T-helper 1 cell treated with Interleukin-12 subunit alpha and Interleukin-12 subunit beta and Interleukin-4 antibody, amounts not matched to agents 30 μg/mL and 1 μg/mL, for 36 hours (primary cell): ENCODE data around the gene SH3RF3.

Source experiments
- H3K27ac Mint-ChIP-seq: one replicate; pipeline ENCODE4 v1.8.0; 2021; ENCODE audit warnings: mild to moderate bottlenecking, mixed read lengths
- H3K27me3 Mint-ChIP-seq: one replicate; pipeline ENCODE4 v1.8.0; 2021; ENCODE audit warnings: low read depth, mixed read lengths
- H3K36me3 Mint-ChIP-seq: one replicate; pipeline ENCODE4 v1.8.0; 2021; ENCODE audit warnings: low read depth, mixed read lengths
- H3K4me1 Mint-ChIP-seq: one replicate; pipeline ENCODE4 v1.8.0; 2021; ENCODE audit warnings: low read depth, mixed read lengths
- H3K4me3 Mint-ChIP-seq: one replicate; pipeline ENCODE4 v1.8.0; 2021; ENCODE audit warnings: mild to moderate bottlenecking, moderate library complexity, mixed read lengths
- H3K9me3 Mint-ChIP-seq: one replicate; pipeline ENCODE4 v1.8.0; 2021; ENCODE audit warnings: mixed read lengths

The SH3RF3 gene

GRCh38 chr2:109454765-109455394 is 325.9 kb downstream of the SH3RF3 start:
- peaks cover 6% of the 10 kb centered on the region for H3K4me1 Mint-ChIP-seq
- H3K27ac Mint-ChIP-seq: no peak overlapping the region
- no peaks in the 10 kb centered on the region for H3K36me3 Mint-ChIP-seq
- no peaks in the 10 kb centered on the region for H3K9me3 Mint-ChIP-seq
- no peaks in the 10 kb centered on the region for H3K27me3 Mint-ChIP-seq
- no peak overlapping the region for H3K4me3 Mint-ChIP-seq

GRCh38 chr2:109455731-109456691 is 327.0 kb downstream of the SH3RF3 start:
- Mint-ChIP-seq H3K36me3 (no peaks in the 10 kb centered on the region), H3K9me3 (no peaks in the 10 kb centered on the region), H3K27me3 (no peaks in the 10 kb centered on the region), H3K4me1 (peaks cover 6% of the 10 kb centered on the region), H3K4me3 (no peak overlapping the region), H3K27ac (no peak overlapping the region)

- H3K4me1 Mint-ChIP-seq: peaks cover 6% of the 10 kb centered on the region
- no peak overlapping the region for H3K4me3 Mint-ChIP-seq
- no peaks in the 10 kb centered on the region for H3K36me3 Mint-ChIP-seq
- H3K9me3 Mint-ChIP-seq: no peaks in the 10 kb centered on the region
- no peak overlapping the region for H3K27ac Mint-ChIP-seq
- no peaks in the 10 kb centered on the region for H3K27me3 Mint-ChIP-seq
Measured at GRCh38 chr2:109456776-109457175, 327.8 kb downstream of the SH3RF3 start.

DNA sequence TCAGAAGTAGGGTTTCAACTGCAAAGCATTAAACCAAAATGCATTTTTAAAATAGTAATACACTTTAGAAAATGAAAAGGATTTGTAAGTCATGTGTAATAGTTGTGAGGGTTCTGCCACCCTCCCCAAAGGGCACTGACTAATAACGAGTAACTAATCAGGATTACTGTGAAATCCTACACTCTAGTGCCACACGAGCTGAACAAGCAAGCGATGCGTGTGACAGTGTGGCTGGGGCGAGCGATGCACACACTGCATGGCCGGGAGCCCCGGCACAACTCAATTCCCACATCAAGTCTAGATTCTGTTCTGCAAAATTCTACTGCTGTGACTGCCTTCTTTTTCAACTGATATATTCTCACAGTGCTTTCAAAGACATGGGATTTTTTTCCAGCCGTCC is 328.4 kb downstream of the SH3RF3 start:
- Mint-ChIP-seq H3K9me3 (no peaks in the 10 kb centered on the region), H3K4me3 (no peak overlapping the region)

GRCh38 chr2:109457794-109458193 is 328.8 kb downstream of the SH3RF3 start:
- H3K9me3 Mint-ChIP-seq: no peaks in the 10 kb centered on the region
- H3K4me3 Mint-ChIP-seq: no peak overlapping the region
- no peaks in the 10 kb centered on the region for H3K36me3 Mint-ChIP-seq
- H3K27me3 Mint-ChIP-seq: no peaks in the 10 kb centered on the region
- peaks cover 6% of the 10 kb centered on the region for H3K4me1 Mint-ChIP-seq
- no peak overlapping the region for H3K27ac Mint-ChIP-seq

More for the DNA sequence above, 328.4 kb downstream of the SH3RF3 start:
- no peaks in the 10 kb centered on the region for H3K36me3 Mint-ChIP-seq
- no peak overlapping the region for H3K27ac Mint-ChIP-seq
- no peaks in the 10 kb centered on the region for H3K27me3 Mint-ChIP-seq
- H3K4me1 Mint-ChIP-seq: peaks cover 6% of the 10 kb centered on the region

DNA sequence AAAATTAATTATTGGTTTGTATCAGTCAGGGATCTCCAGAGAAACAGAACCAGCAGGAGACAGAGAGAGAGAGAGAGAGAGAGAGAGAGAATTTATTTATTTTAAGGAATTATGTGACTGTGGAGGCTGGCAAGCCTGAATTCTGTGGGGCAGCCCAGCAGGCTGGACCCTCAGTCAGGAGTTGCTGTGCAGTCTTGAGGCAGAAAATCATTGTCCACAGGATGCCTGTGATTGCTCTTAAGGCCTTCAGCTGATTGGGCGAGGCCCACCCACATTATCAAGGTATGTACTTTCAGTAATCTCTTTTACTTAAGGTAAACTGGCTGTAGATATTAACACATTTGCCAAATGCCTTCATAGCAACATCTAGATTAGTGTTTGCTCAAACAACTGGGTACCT is 329.5 kb downstream of the SH3RF3 start:
- no peaks in the 10 kb centered on the region for H3K36me3 Mint-ChIP-seq
- H3K27ac Mint-ChIP-seq: no peak overlapping the region
- peaks cover 6% of the 10 kb centered on the region for H3K4me1 Mint-ChIP-seq
- H3K27me3 Mint-ChIP-seq: no peaks in the 10 kb centered on the region
- no peaks in the 10 kb centered on the region for H3K9me3 Mint-ChIP-seq
- no peak overlapping the region for H3K4me3 Mint-ChIP-seq

- no peak overlapping the region for H3K4me3 Mint-ChIP-seq
- no peak overlapping the region for H3K27ac Mint-ChIP-seq
- no peaks in the 10 kb centered on the region for H3K27me3 Mint-ChIP-seq
- H3K9me3 Mint-ChIP-seq: no peaks in the 10 kb centered on the region
- peaks cover 4% of the 10 kb centered on the region for H3K4me1 Mint-ChIP-seq
- no peaks in the 10 kb centered on the region for H3K36me3 Mint-ChIP-seq
Measured at GRCh38 chr2:109459485-109459884, 330.5 kb downstream of the SH3RF3 start.

DNA sequence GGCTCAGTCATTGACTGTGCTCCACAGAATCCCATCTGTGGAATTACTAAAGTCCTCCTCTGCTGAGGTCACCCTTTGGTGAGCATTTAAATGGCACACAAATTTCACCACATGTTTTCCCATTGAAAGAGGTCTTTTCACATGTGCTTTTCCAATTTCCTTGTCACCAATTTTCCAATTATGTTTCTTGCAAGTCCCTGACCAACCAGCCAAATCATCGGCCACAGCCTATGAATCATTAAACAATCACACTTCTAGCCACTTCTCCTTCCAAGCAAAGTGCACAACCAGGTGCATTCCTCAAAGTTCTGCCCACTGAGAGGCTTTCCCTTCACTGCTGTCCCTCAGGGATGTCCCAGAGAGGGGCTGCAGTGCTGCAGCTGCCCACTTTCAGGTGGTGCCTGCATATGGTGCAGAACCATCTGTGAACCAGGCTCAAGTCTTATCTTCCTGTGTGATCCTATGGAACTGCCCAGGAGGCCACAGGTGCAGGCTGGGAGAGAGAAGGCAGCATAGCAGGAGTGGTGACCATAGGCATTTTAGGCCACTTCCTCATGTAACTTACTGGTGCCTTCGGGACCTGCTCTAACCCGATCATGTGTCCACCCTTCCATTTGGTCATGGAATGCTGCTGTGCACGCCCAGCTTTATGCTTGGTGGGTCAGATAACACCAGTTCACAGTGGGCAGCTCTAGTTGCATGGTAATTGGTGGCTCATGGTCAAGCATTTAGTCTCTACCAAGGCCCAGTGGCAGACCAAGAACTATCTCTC is 331.7 kb downstream of the SH3RF3 start:
- H3K9me3 Mint-ChIP-seq: no peaks in the 10 kb centered on the region
- no peak overlapping the region for H3K4me3 Mint-ChIP-seq
- H3K27ac Mint-ChIP-seq: no peak overlapping the region
- no peaks in the 10 kb centered on the region for H3K4me1 Mint-ChIP-seq
- no peaks in the 10 kb centered on the region for H3K27me3 Mint-ChIP-seq
- H3K36me3 Mint-ChIP-seq: no peaks in the 10 kb centered on the region

- H3K27ac Mint-ChIP-seq: no peak overlapping the region
Measured at GRCh38 chr2:109463236-109463635, 334.2 kb downstream of the SH3RF3 start.

GRCh38 chr2:109463891-109464290 is 334.9 kb downstream of the SH3RF3 start:
- Mint-ChIP-seq H3K9me3 (no peaks in the 10 kb centered on the region), H3K27ac (no peak overlapping the region), H3K36me3 (no peaks in the 10 kb centered on the region), H3K4me1 (no peaks in the 10 kb centered on the region), H3K27me3 (no peaks in the 10 kb centered on the region), H3K4me3 (no peak overlapping the region)

More at GRCh38 chr2:109463236-109463635, 334.2 kb downstream of the SH3RF3 start:
- no peaks in the 10 kb centered on the region for H3K9me3 Mint-ChIP-seq
- no peak overlapping the region for H3K4me3 Mint-ChIP-seq
- no peaks in the 10 kb centered on the region for H3K36me3 Mint-ChIP-seq
- H3K27me3 Mint-ChIP-seq: no peaks in the 10 kb centered on the region
- H3K4me1 Mint-ChIP-seq: no peaks in the 10 kb centered on the region

DNA sequence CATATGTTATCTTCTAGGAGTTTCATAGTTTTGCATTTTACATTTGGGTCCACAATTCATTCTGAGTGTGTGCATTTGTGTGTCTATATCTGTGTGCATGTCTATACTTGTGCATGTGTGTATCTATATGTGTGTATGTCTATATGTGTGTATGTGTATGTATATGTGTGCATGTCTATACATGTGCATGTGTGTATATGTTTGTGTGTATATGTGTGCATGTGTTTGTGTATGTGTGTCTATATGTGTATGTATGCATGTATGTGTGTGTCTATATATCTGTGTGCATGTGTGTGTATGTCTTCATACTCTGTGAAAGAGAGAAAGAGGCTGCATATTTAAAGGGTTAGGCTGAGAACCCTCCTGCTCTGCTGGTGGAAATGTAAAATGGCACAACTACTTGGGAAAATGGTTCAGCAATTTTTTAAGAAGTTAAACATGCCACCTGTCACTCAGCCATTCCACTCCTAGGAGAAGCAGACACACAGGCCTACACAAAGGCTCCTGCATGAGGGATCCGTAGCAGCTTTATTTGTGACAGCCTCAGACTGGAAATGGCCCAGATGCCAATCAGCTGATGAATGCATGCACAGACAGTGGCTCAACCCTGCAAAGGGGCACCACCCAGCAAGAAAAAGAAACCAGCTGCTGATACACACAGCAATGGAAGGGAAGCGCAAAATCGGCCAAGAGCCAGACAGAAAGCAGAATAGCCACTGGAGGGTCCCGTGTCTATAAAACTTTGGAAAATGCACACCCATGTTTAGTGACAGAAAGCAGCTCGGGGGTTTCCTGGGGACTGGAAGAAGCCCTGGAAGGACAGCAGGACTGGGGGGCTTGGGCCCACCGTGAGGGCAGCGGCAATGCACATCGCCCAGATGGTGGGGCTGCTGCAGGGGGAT is 337.9 kb downstream of the SH3RF3 start:
- Mint-ChIP-seq H3K27ac (no peak overlapping the region), H3K9me3 (no peaks in the 10 kb centered on the region), H3K27me3 (no peaks in the 10 kb centered on the region), H3K4me3 (no peak overlapping the region), H3K36me3 (no peaks in the 10 kb centered on the region), H3K4me1 (no peaks in the 10 kb centered on the region)

DNA sequence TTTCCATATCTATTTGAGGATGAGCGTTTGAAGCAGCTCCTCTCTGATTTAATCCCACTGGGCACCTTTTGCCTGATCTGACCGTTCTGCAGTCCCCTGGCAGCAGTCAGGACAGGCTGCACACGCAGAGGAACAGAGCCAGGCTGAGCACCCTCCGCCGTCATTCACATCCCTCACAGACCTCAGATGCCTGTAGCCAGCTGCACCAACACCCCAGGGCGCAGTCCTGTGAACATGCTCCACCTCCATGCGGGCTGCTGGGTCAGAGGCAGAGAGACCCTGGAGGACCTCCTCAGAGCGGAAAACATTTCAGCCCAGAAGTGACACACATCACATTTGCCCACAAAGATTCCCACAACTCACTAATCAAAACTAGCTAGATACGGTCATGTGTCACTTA is 338.7 kb downstream of the SH3RF3 start:
- H3K27me3 Mint-ChIP-seq: no peaks in the 10 kb centered on the region

GRCh38 chr2:109468893-109469292 is 339.9 kb downstream of the SH3RF3 start:
- peaks cover 2% of the 10 kb centered on the region for H3K27me3 Mint-ChIP-seq
- H3K4me1 Mint-ChIP-seq: no peaks in the 10 kb centered on the region
- H3K9me3 Mint-ChIP-seq: no peaks in the 10 kb centered on the region
- H3K36me3 Mint-ChIP-seq: no peaks in the 10 kb centered on the region
- H3K27ac Mint-ChIP-seq: no peak overlapping the region
- H3K4me3 Mint-ChIP-seq: no peak overlapping the region

More for the DNA sequence above, 338.7 kb downstream of the SH3RF3 start:
- H3K4me1 Mint-ChIP-seq: no peaks in the 10 kb centered on the region
- no peaks in the 10 kb centered on the region for H3K9me3 Mint-ChIP-seq
- no peaks in the 10 kb centered on the region for H3K36me3 Mint-ChIP-seq
- no peak overlapping the region for H3K4me3 Mint-ChIP-seq
- no peak overlapping the region for H3K27ac Mint-ChIP-seq

GRCh38 chr2:109471658-109472057 is 342.7 kb downstream of the SH3RF3 start:
- no peaks in the 10 kb centered on the region for H3K36me3 Mint-ChIP-seq
- no peak overlapping the region for H3K4me3 Mint-ChIP-seq
- H3K4me1 Mint-ChIP-seq: no peaks in the 10 kb centered on the region
- H3K9me3 Mint-ChIP-seq: no peaks in the 10 kb centered on the region
- peaks cover 3% of the 10 kb centered on the region for H3K27me3 Mint-ChIP-seq
- H3K27ac Mint-ChIP-seq: no peak overlapping the region
